SK-N-SH (cell line): ENCODE measurements around the gene CYCS. TPM values are rescaled to one million over a fixed set of nuclear protein-coding genes. Genes with fewer than 3 reads are reported as not detected.

ENCODE experiments used
- CTCF ChIA-PET: fragments of 300-600, 350-600 bp; formaldehyde crosslinking; extraction: SDS; loops from one replicate; lab custom pipeline; 2021; lab: Yijun Ruan, JAX
- POLR2A ChIA-PET: fragments of 350-600 bp; sonication (Branson Sonifier 250); formaldehyde crosslinking; extraction: SDS; loops from one replicate; lab custom pipeline; 2020; ENCODE audit warnings: antibody characterized with exemption, inconsistent platforms; lab: Yijun Ruan, JAX
- DNase-seq: peaks from one replicate; pipeline ENCODE4 v3.0.0; 2012
- H2AFZ ChIP-seq: fragments of 200-600 bp; sonication (generic); 2 replicates; pipeline ENCODE4 v1.8.1; 2016; ENCODE audit warnings: antibody characterized with exemption, mild to moderate bottlenecking, low read depth
- H3F3A ChIP-seq: fragments of 200-600 bp; sonication (generic); replicated peaks from 2 replicates; pipeline ENCODE3; 2016; ENCODE audit warnings: antibody characterized with exemption, mild to moderate bottlenecking; ENCODE audit not compliant: insufficient read depth
- H3K27ac ChIP-seq, 2 experiments: fragments of 200-500 bp in 1 of 2; fragments of 200-600 bp in 1 of 2; sonication (Bioruptor generic) in 1 of 2; sonication (generic), shearing (Covaris generic) in 1 of 2; 2 replicates each; pipeline versions ENCODE4 v1.5.1 to v1.6.1; 2014 to 2016; ENCODE audit warnings: low read depth in 2 of 2, inconsistent platforms in 1 of 2, low read length in 1 of 2, mild to moderate bottlenecking in 1 of 2, mixed read lengths in 1 of 2
- H3K27me3 ChIP-seq: fragments of 200-600 bp; sonication (generic), shearing (Covaris generic); 2 replicates; pipeline ENCODE4 v1.6.1; 2016; ENCODE audit warnings: mixed run types; ENCODE audit not compliant: insufficient read depth
- H3K36me3 ChIP-seq, 2 experiments: fragments of 200-500 bp in 1 of 2; fragments of 200-600 bp in 1 of 2; sonication (Bioruptor generic) in 1 of 2; sonication (generic) in 1 of 2; replicated peaks in 1 of 2; 2 replicates each; pipeline versions ENCODE3 to v1.5.1; 2014 to 2016; ENCODE audit warnings: low read length in 1 of 2, mild to moderate bottlenecking in 1 of 2; ENCODE audit not compliant: insufficient read depth in 2 of 2, control insufficient read depth in 1 of 2
- H3K4me1 ChIP-seq, 2 experiments: fragments of 200-500 bp in 1 of 2; fragments of 200-600 bp in 1 of 2; sonication (Bioruptor generic) in 1 of 2; sonication (generic), shearing (Covaris generic) in 1 of 2; 2 replicates each; pipeline versions ENCODE4 v1.5.1 to v1.6.1; 2014 to 2016; ENCODE audit warnings: low read depth in 1 of 2, low read length in 1 of 2, mixed run types in 1 of 2; ENCODE audit not compliant: insufficient read depth in 2 of 2, control insufficient read depth in 1 of 2
- H3K4me2 ChIP-seq: fragments of 200-600 bp; sonication (generic), shearing (Covaris generic); 2 replicates; pipeline ENCODE4 v1.6.1; 2017; ENCODE audit warnings: mixed run types
- H3K4me3 ChIP-seq, 2 experiments: fragments of 200-500 bp in 1 of 2; fragments of 200-600 bp in 1 of 2; sonication (Bioruptor generic) in 1 of 2; sonication (generic), shearing (Covaris generic) in 1 of 2; 2 replicates each; pipeline versions ENCODE4 v1.5.1 to v1.8.1; 2014 to 2016; ENCODE audit warnings: low read depth in 2 of 2, inconsistent platforms in 1 of 2, low read length in 1 of 2, mild to moderate bottlenecking in 1 of 2, mixed read lengths in 1 of 2, moderate library complexity in 1 of 2
- H3K79me2 ChIP-seq: fragments of 200-600 bp; sonication (generic); 2 replicates; pipeline ENCODE4 v1.8.1; 2017; ENCODE audit warnings: mild to moderate bottlenecking; ENCODE audit not compliant: insufficient read depth
- H3K9ac ChIP-seq: fragments of 200-600 bp; sonication (generic); 2 replicates; pipeline ENCODE4 v1.6.1; 2017; ENCODE audit warnings: mixed run types
- H3K9me2 ChIP-seq: fragments of 200-600 bp; sonication (generic); 2 replicates; pipeline ENCODE4 v1.6.1; 2017; ENCODE audit warnings: mixed run types
- H3K9me3 ChIP-seq: fragments of 200-600 bp; sonication (generic); 2 replicates; pipeline ENCODE4 v1.6.1; 2017; ENCODE audit warnings: mixed run types, mild to moderate bottlenecking, moderate library complexity
- H4K20me1 ChIP-seq: fragments of 200-600 bp; sonication (generic); 2 replicates; pipeline ENCODE4 v1.6.1; 2017; ENCODE audit warnings: mild to moderate bottlenecking, mixed run types; ENCODE audit not compliant: insufficient read depth
- CTCF ChIP-seq: fragments of 200-600 bp; sonication (generic); IDR thresholded peaks from 2 replicates; pipeline ENCODE4 v1.6.1; 2017; ENCODE audit warnings: antibody characterized with exemption, mild to moderate bottlenecking, moderate library complexity
- ELF1 ChIP-seq: IDR thresholded peaks from 2 replicates; pipeline ENCODE4 v1.4.0; 2012
- FOSL2 ChIP-seq: IDR thresholded peaks from 2 replicates; pipeline ENCODE4 v1.4.0; 2012; ENCODE audit warnings: low read depth, mild to moderate bottlenecking, moderate library complexity, borderline replicate concordance
- FOXJ3 ChIP-seq: sonication (generic); formaldehyde crosslinking; IDR thresholded peaks from 2 replicates; pipeline ENCODE4 v1.5.1; 2020; ENCODE audit warnings: mild to moderate bottlenecking, missing genetic modification reagents
- GABPA ChIP-seq: IDR thresholded peaks from 2 replicates; pipeline ENCODE4 v1.4.0; 2012; ENCODE audit warnings: low read depth, mild to moderate bottlenecking
- GATA2 ChIP-seq: sonication (generic); formaldehyde crosslinking; IDR thresholded peaks from 2 replicates; pipeline ENCODE4 v1.5.0; 2020; ENCODE audit warnings: mild to moderate bottlenecking, missing genetic modification reagents
- IRF3 ChIP-seq: fragments of 150-350 bp; IDR thresholded peaks from 2 replicates; pipeline ENCODE4 v1.6.1; 2016; ENCODE audit warnings: mild to moderate bottlenecking, low read depth, low read length
- MXI1 ChIP-seq: IDR thresholded peaks from 2 replicates; pipeline ENCODE4 v1.6.1; 2012; ENCODE audit warnings: mild to moderate bottlenecking, low read depth, low read length, improper control_type of control experiment
- RFX5 ChIP-seq: IDR thresholded peaks from 2 replicates; pipeline ENCODE4 v1.6.1; 2012; ENCODE audit warnings: mild to moderate bottlenecking, improper control_type of control experiment, low read length
- SIN3A ChIP-seq: IDR thresholded peaks from 2 replicates; pipeline ENCODE4 v1.6.1; 2012; ENCODE audit warnings: low read depth, mild to moderate bottlenecking, low read length, moderate library complexity, borderline replicate concordance
- SMC3 ChIP-seq: IDR thresholded peaks from 2 replicates; pipeline ENCODE4 v1.6.1; 2012; ENCODE audit warnings: low read depth, low read length, improper control_type of control experiment
- TAF1 ChIP-seq: IDR thresholded peaks from 2 replicates; pipeline ENCODE4 v1.6.1; 2012; ENCODE audit warnings: low read depth, mild to moderate bottlenecking, low read length, moderate library complexity, borderline replicate concordance
- TEAD4 ChIP-seq: IDR thresholded peaks from 2 replicates; pipeline ENCODE4 v1.4.0; 2012; ENCODE audit warnings: mild to moderate bottlenecking, borderline replicate concordance; ENCODE audit not compliant: insufficient read depth
- WGBS: methylation state at CpG from one replicate; pipeline ENCODE4 v1.1.6; 2017; ENCODE audit warnings: low lambda C conversion rate; 5-methylcytosine and 5-hydroxymethylcytosine counted together
- polyA plus RNA-seq, 3 experiments: library from polyadenylated mRNA; depleted of rRNA; stranded (reverse); fragments of >200 nt; gene quantifications; 2 replicates each; pipeline ENCODE4 v1.2.3, GENCODE V29; 2012
- TF ChIP-seq, protein P1 (sequence below): IDR thresholded peaks from 2 replicates; pipeline ENCODE4; 2012
- TF ChIP-seq, protein P2 (sequence below): IDR thresholded peaks from 2 replicates; pipeline ENCODE4 v1.4.0; 2012; ENCODE audit warnings: low read depth, borderline replicate concordance
- TF ChIP-seq, protein P3 (sequence below): IDR thresholded peaks from 2 replicates; pipeline ENCODE4 v1.6.1; 2012; ENCODE audit warnings: mild to moderate bottlenecking, low read depth, low read length, moderate library complexity
- TF ChIP-seq, protein P4 (sequence below): IDR thresholded peaks from 2 replicates; pipeline ENCODE4 v1.4.0; 2012; ENCODE audit warnings: low read depth

CYCS gene
- polyA plus RNA-seq, 1 of the 3 experiments (the other 2 are of a cell fraction): 22.9 TPM

- no peaks in the 10 kb centered on the region for H3K36me3 ChIP-seq
- DNase-seq: no peak
- CTCF ChIA-PET: interaction anchor here (1.4 to 14.5 kb wide), 5 partner anchors 9 to 278 kb away, joined by 3 to 396 read pairs (median 38); partner anchors contain the start of gene CYCS
- H3K4me1 ChIP-seq: peaks cover 0 to 6% of the 10 kb centered on the region in 2 experiments; a peak in 1 of 4 replicates
- no peak overlapping the region for H3K27ac ChIP-seq
- no peak overlapping the region for H3K9ac ChIP-seq
- H4K20me1 ChIP-seq: no peaks in the 10 kb centered on the region
- no peak overlapping the region for H3K4me2 ChIP-seq
- WGBS: 69% methylated on average over 4 of the region's 4 CpGs
- no peak for TF ChIP-seq TEAD4
- TF ChIP-seq GATA2: no peak
- TF ChIP-seq SIN3A: no peak
- TF ChIP-seq RFX5: no peak
- TF ChIP-seq, protein P1, sequence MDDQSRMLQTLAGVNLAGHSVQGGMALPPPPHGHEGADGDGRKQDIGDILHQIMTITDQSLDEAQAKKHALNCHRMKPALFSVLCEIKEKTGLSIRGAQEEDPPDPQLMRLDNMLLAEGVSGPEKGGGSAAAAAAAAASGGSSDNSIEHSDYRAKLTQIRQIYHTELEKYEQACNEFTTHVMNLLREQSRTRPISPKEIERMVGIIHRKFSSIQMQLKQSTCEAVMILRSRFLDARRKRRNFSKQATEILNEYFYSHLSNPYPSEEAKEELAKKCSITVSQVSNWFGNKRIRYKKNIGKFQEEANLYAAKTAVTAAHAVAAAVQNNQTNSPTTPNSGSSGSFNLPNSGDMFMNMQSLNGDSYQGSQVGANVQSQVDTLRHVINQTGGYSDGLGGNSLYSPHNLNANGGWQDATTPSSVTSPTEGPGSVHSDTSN: no peak
- TF ChIP-seq, protein P2, sequence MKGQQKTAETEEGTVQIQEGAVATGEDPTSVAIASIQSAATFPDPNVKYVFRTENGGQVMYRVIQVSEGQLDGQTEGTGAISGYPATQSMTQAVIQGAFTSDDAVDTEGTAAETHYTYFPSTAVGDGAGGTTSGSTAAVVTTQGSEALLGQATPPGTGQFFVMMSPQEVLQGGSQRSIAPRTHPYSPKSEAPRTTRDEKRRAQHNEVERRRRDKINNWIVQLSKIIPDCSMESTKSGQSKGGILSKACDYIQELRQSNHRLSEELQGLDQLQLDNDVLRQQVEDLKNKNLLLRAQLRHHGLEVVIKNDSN: no peak
- no peak for TF ChIP-seq ELF1
- TF ChIP-seq, protein P3, sequence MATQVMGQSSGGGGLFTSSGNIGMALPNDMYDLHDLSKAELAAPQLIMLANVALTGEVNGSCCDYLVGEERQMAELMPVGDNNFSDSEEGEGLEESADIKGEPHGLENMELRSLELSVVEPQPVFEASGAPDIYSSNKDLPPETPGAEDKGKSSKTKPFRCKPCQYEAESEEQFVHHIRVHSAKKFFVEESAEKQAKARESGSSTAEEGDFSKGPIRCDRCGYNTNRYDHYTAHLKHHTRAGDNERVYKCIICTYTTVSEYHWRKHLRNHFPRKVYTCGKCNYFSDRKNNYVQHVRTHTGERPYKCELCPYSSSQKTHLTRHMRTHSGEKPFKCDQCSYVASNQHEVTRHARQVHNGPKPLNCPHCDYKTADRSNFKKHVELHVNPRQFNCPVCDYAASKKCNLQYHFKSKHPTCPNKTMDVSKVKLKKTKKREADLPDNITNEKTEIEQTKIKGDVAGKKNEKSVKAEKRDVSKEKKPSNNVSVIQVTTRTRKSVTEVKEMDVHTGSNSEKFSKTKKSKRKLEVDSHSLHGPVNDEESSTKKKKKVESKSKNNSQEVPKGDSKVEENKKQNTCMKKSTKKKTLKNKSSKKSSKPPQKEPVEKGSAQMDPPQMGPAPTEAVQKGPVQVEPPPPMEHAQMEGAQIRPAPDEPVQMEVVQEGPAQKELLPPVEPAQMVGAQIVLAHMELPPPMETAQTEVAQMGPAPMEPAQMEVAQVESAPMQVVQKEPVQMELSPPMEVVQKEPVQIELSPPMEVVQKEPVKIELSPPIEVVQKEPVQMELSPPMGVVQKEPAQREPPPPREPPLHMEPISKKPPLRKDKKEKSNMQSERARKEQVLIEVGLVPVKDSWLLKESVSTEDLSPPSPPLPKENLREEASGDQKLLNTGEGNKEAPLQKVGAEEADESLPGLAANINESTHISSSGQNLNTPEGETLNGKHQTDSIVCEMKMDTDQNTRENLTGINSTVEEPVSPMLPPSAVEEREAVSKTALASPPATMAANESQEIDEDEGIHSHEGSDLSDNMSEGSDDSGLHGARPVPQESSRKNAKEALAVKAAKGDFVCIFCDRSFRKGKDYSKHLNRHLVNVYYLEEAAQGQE: no peak
- TF ChIP-seq, protein P4, sequence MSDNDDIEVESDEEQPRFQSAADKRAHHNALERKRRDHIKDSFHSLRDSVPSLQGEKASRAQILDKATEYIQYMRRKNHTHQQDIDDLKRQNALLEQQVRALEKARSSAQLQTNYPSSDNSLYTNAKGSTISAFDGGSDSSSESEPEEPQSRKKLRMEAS: no peak
- no peak for TF ChIP-seq MXI1
- TF ChIP-seq IRF3: no peak
- no peak for TF ChIP-seq FOSL2
- TF ChIP-seq CTCF: no peak
- no peak for TF ChIP-seq FOXJ3 (CRISPR knock-in tag)
- TF ChIP-seq TAF1: no peak
- no peak for TF ChIP-seq SMC3
- TF ChIP-seq GABPA: no peak
- no peak overlapping the region for H3K4me3 ChIP-seq
- H3K9me2 ChIP-seq: no peaks in the 10 kb centered on the region
- POLR2A ChIA-PET: no interaction called here
- no peaks in the 10 kb centered on the region for H3K27me3 ChIP-seq
- H3K9me3 ChIP-seq: no peaks in the 10 kb centered on the region
- no peaks in the 10 kb centered on the region for H3K79me2 ChIP-seq
- H2AFZ ChIP-seq: no peak overlapping the region
- H3F3A ChIP-seq: no peaks in the 10 kb centered on the region
Observed at GRCh38 chr7:25090374-25090773, 34.7 kb downstream of the CYCS start.
